ENCODE data around the gene SEBOX.

Gene SEBOX

DNA sequence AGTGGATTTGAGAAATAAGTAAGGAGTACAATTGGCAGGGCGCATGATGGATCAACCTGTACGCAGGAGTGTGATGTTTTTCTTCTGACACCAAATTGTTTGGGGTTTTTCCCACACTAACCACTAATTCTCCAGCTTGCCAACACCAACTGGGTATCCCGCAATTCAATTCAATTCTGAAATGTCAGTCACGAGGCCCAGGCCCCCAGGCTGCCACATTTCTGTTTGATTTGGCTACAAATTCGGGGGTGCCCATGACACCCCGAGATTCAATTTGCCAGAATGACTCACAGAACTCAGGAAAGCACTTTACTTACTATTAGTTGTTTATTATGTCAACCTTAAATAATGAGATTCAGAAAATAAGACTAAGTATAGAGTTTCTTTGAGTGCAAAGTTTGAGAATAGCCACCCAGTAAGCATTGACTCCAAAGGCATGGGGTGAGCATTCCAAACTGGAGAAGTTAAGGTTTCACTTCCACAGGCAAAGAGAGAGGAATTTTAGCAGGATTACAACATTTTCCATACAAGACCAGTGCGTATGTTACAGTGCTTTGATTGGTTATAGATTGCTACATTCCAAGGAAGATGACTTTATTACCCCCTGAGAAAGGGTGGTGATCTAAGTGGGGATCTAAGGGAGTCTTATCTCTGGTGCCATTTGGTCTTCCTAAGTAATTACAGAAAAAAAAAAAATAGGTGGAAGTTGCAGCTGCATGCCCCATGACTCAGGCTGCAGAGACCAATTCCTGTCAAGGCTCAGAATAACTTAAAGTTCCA lies 29.5 kb upstream of the SEBOX start:
- peak; percentile 68 for DNase-seq (ENCODE audit: low read depth)

DNA sequence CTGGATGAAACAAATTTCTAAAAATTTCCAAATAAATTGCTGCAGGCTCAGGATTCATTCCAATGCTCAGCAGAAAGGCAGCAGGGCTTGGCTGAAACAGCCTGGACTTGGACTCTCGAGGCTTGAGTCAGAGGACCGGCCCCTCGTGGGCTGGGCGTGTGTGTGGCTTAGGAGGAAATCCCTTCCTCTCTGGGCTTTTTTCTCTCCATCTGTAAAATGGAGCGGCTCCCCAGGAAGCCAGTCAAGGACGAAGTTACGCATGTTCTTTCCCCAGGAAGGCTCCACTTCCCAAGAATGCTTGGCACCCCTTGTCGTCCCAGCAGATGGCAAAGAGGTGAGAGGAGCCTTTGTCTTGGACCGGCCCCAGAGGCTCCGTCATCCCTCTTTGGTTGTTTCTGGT lies 27.5 kb upstream of the SEBOX start:
- no peak for DNase-seq (ENCODE audit: low read depth)

DNA sequence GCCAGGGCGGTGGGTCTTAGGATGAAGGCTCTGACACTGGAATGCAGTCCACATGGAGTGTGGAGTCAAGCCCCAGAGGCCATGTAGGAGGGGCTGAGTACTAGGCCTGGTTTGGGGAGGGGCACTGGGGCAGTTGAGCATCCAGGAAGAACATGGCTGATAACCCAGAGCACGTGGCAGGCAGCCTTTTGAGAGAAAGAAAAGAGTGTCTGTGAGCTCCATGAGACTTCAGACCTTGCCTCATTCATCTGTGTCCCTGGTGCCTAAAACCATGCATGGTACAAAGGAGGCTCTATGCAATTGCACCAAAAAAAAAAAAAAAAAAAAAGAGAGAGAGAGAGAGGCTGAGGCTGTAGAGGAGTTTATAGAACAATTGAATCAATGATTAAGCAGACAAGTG lies 26.4 kb upstream of the SEBOX start:
- no peak for DNase-seq (ENCODE audit: low read depth)

DNA sequence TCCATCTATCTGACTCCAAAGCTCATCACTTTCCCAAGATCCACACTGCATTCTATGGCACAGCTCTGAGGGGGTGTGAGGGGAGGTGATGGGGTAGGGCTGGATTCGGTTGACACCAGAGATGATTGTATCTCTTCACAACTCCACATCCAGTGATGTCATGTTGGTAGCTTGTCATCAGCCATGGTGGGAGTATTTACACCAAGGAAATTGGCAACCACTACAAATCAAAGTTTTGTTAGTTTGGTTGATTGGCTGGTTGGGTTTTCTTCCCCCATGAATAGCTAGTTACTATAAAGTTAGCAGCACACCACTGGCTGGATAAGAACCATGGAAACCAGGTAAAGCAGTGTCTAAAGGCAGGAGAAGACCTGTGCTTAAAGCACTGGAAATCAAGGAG lies 26.0 kb upstream of the SEBOX start:
- DNase-seq (ENCODE audit: low read depth): no peak

DNA sequence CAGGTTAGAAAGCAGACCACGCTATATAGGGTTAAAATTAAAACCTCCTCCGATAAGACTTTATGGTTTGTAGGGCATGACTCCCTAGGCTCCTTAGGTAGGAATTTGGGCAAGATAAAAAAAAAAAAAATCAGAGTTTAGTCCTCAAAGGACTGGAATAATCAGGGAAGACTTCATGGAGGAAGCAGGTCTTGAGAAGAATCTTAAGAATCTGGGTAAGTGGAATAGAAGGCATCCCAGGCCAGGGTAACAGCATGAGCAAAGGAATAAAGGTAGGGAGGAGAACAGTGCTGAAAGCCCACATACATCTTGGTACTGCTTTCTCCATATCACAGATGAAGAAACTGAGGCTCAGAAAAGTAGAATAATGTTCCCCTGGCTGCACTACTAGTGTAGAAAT lies 25.6 kb upstream of the SEBOX start:
- no peak for DNase-seq (ENCODE audit: low read depth)

DNA sequence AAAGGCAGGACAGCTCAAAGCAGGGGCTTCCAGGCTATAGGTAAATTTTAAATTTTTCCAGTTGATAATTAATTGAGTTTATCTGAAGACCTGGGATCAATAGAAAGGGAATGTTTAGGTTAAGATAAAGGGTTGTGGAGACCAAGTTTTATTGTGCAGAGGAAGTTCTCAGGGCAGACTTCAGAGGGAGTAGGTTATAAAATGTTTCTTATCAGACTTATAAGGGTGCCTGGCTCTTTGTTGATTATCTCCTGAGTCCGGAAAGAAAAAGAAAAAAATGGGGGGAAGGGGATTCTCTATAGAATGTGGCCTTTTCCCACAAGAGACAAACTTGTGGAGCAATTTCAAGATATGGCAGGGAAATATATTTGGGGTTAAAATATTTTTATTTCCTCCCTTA lies 25.1 kb upstream of the SEBOX start:
- DNase-seq (ENCODE audit: low read depth): no peak

DNA sequence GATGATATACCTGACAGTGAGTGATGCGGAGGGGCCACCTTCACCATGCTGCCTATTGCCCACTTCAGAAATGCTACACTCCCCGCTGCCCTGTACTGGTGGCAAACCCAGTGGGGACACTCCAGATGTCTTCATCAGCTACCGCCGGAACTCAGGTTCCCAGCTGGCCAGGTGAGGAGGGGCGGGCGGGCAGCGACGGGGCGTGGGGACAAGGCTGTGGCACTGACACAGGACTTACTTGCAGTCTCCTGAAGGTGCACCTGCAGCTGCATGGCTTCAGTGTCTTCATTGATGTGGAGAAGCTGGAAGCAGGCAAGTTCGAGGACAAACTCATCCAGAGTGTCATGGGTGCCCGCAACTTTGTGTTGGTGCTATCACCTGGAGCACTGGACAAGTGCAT lies 23.1 kb upstream of the SEBOX start:
- DNase-seq (ENCODE audit: low read depth): no peak

DNA sequence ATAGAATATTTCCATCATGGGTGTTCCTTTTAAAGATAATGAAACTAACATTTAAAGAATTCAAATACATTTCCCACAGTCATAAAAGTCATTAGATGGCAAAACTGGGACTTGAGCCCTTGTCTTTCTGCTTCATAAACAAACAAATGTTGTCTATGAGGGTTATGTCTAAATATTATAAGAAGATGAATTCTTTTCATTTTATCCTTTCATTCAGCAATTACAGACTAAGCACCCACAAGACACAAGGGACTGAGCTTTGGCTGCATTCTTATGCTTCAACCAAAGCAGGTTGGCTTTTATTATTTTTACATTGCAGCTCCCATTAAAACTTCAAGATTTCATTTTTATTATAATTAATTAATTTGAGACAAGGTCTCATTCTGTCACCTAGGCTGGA lies 21.4 kb upstream of the SEBOX start:
- DNase-seq (ENCODE audit: low read depth): no peak

DNA sequence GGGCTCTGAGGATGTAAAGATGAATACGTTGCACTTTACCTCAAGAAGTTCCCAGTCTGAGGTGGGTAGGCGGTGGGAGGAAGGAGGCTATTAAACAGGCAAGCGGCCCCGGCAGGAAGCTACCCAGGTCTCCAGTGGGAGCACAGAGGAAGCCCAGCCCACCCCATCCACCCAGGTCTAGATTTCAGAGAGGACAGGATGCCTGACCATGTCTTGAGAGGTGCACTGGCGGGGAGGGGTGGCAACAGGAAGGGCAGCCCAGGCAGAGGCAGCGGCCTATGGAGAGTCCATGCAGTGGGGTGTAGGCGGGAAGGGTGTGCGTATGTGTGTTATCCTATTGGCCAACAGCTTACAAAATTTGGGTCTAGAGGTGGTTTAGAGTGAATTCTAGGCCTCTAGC lies 20.4 kb upstream of the SEBOX start:
- DNase-seq (ENCODE audit: low read depth): no peak

DNA sequence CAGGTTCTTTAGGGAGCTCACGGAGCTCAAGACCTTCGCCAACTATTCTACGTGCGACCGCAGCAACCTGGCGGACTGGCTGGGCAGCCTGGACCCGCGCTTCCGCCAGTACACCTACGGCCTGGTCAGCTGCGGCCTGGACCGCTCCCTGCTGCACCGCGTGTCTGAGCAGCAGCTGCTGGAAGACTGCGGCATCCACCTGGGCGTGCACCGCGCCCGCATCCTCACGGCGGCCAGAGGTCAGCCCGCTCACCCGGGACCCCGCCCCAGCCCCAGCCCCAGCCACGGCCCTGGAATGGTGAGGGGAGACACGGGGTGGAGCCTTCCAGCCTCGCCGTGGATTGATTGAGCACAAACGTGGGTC lies 20.0 kb upstream of the SEBOX start:
- DNase-seq (ENCODE audit: low read depth): no peak

DNA sequence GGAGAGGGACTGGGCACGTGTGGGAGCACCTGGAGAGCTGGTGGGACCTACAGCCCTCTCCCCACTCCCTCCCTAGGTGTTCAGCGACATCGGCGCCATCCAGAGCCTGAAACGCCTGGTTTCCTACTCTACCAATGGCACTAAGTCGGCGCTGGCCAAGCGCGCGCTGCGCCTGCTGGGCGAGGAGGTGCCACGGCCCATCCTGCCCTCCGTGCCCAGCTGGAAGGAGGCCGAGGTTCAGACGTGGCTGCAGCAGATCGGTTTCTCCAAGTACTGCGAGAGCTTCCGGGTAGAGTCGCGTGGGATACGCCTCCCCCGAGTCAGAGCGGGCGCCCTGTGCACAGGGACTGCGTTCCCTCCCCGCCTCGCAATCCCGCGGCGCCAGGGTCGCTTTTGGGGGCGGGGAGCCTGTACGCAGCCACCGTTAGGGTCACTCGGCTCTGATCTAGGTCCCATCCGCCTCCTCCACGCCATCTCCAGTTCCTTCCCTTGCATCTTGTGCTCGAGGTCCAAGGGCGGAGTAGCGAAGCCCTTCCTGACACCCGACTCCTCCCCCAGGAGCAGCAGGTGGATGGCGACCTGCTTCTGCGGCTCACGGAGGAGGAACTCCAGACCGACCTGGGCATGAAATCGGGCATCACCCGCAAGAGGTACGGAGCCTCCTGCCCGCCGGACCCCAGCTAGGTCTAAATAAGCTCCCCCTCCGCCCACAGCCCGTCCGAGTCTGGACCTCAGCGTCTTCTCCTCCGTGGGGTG lies 19.5 kb upstream of the SEBOX start:
- no peak for DNase-seq (ENCODE audit: low read depth)

DNA sequence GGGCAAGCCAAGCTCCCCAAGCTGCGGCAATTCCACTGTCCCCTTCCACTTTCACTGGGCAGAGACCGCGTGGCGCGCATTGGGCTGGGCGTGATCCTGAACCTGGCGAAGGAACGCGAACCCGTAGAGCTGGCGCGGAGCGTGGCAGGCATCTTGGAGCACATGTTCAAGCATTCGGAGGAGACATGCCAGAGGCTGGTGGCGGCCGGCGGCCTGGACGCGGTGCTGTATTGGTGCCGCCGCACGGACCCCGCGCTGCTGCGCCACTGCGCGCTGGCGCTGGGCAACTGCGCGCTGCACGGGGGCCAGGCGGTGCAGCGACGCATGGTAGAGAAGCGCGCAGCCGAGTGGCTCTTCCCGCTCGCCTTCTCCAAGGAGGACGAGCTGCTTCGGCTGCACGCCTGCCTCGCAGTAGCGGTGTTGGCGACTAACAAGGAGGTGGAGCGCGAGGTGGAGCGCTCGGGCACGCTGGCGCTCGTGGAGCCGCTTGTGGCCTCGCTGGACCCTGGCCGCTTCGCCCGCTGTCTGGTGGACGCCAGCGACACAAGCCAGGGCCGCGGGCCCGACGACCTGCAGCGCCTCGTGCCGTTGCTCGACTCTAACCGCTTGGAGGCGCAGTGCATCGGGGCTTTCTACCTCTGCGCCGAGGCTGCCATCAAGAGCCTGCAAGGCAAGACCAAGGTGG lies 16.3 kb upstream of the SEBOX start:
- no peak for DNase-seq (ENCODE audit: low read depth)

DNA sequence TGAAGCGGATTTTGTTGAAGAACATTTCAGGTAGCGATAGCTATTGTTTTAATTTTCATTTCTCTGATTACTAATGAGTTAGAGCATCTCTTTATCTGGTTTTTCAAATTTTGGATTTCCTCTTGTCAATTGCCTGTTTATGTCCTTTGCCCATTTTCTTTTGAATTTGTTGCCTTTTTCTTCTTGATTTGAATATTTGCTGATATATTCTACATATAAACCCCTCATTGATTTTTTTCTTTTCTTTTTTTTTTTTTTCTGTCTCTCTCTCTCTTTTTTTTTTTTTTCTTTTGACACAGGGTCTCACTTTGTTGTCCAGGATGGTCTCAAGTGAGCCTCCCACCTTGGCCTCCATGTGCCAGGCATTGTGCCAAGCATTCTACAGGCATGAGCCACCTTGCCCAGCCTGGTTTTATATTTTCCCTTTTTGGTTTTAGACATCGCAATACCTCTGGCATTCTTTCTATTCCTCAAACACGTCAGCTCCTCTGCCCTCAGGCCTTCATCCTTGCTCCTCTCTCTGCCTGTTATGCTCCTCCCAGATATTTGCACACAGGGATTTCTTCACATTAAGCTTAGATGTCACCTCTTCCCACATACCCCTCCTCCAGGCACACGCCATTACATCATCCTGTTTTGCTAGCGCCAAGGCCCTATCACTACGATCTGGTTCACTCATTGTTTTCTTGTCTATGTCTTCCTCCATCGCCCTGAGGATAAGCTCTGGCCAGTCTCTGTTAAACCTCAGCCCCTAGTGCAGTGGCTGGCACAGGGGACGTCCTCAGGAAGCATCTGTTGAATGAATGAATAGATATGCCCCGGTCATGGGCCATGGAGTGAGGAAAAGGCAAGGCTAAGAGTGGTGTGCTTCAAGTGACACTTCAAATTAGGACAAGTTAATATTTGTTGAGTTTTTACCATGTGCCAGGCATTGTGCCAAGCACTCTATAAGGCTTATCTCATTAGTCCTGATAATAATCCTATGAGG lies 15.1 kb upstream of the SEBOX start:
- DNase-seq (ENCODE audit: low read depth): peak; percentile 73

DNA sequence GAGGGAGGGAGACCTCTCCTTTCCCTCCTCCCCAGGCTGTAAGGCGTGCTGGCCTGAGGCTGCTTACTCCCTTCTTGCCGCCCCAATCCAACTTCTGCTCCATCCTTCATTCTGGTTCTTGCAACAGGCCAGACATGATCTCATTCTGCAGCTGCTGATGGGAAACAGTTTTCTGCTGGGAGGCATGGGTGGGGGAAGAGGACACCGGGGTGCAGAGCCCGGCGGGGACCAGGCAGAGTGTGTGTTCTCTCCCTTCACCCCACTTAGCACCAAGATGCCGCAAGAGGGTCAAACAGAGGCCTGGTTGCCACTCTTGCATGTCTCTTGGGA lies 7.9 kb upstream of the SEBOX start:
- DNase-seq (ENCODE audit: low read depth): no peak

DNA sequence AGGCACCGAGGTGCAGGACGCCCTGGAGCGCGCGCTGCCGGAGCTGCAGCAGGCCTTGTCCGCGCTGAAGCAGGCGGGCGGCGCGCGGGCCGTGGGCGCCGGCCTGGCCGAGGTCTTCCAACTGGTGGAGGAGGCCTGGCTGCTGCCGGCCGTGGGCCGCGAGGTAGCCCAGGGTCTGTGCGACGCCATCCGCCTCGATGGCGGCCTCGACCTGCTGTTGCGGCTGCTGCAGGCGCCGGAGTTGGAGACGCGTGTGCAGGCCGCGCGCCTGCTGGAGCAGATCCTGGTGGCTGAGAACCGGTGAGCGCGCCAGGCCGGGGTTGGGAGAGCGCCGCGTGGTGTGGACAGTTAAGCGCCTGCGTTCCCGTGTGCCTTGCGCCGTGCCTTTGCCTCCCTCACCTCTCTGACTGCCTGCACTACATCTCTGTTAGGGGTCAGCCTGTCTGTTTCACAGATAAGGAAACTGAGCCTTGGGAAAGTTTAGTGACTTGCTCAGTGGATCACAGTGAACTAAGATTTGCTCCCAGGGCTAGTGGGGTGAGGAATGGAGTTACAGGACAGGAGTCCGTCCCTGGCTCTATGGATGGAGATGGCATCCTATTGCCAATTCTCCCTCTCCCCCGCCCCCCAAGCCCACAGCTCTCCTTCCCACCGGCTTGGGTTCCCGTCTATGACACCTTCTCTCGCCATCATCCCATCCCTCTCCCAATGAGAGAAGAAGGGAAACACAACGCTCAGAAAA lies 7.4 kb upstream of the SEBOX start:
- no peak for DNase-seq (ENCODE audit: low read depth)

DNA sequence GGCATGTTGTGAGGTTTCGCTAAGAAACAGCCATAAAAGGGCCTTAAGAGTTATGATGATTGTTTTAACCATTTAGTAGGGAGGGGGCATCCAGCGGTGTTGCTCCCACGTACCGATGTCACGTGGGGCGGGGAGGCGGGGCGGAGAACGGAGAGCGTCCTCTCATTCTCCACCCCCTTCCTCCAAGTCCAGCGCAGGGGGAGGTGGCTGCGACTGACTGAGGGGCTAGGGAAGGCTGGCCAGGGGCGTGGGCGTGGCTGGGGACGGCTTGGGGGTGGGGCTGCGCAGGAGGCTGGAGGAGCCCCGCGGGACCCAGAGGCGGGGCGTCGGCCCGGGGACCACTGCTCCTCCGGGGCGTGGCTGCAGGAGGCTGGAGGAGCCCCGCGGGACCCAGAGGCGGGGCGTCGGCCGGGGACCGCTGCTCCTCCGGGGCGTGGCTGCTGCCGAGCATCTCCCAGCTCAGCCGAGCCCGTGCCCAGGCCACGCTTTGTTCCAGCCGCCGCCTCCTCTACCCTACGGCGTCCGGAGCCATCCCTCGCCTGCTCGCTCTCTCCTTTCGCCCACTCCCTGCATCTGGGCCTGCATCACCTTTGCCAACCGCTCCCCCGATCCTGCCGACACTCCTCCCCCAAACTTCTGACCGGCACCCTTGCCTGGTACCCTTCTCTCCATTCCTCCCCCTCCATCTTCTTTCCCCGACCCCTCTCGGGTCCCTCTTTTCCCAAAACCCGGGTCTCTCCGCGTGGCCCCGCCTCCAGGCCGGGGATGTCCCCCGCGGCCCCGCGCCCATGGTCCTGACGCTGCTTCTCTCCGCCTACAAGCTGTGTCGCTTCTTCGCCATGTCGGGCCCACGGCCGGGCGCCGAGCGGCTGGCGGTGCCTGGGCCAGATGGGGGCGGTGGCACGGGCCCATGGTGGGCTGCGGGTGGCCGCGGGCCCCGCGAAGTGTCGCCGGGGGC lies 6.5 kb upstream of the SEBOX start, which contains the start of gene SARM1:
Gene SARM1, plus strand, starts transcription at position 450 of the 958 bp plus-strand sequence. Its CDS starts 339 bp downstream, at position 789.
- DNase-seq (ENCODE audit: low read depth): peak; percentile 71

DNA sequence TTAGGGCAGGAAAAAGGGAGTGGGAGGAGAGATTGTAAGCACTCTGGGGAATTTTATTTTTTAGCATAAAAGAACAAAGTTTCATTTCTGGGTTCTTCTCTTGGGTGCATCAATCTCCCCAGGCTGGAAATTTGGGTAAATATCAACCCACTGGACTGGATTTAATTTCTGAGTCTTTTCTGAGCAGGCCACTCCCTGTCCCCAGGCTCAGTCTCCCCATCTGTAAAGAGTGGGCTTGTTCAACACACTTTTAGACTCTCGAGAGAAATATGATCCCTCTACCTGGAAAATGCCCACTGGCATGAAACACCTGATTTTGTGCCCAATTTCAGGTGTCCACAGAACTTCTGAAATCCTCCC lies 5.7 kb upstream of the SEBOX start:
- DNase-seq (ENCODE audit: low read depth): no peak

DNA sequence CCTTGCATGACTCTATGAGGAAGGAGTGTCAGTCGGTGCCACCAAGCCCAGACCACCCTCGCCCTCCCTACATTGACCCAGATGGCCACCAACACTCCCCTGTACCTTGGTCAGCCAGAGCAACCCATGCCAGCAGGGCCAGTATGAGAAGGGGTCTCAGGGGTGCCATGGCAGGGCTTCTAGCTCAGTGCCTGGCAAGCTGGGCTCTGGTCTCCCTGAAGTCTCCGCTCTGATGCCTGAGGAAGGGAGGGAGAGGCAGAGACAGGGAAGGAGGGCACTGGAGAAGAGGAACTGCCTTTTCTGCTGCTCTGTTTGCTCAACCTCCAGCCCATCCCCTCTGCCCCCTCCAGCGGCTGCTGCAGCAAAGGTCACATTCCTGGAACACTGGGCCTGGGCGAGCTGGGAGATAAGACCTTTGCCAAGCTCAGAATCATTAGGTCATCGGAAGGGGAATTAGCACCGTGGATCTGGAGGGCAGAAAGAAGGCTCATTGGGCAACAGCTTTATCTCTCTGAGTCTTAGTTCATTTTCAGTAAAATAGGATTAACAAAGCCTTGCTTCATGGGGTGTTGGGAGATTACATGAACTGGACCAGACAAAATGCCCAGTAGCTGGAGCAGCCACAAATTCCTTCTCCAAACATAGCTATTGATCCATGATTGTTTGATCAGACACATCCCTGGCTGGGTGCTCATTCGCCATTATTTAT lies 5.2 kb upstream of the SEBOX start, which contains the start of gene VTN:
Gene VTN, minus strand, starts transcription at position 273 of the 709 bp plus-strand sequence. Its CDS starts 104 bp downstream, at position 169.
- DNase-seq (ENCODE audit: low read depth): no peak

DNA sequence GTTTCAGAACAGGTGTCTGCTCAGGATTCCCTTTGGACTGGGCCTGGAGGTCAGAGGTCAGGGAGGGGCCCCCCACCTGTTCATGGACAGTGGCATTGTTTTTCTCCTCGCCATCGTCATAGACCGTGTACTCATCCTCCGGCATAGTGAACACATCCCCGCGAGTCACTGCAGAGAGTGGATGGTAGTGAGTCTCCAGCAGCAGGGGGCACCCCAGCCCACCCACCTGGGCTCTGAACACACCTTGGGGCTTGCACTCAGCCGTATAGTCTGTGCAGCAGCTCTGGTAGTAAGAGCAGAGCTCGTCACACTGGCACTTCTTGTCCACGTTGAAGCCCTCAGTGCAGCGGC lies 4.7 kb upstream of the SEBOX start:
- DNase-seq (ENCODE audit: low read depth): no peak

Data from HS-5 (cell line).